IPS-NIHi11 (cell line): Measurements from ENCODE around the gene RANBP1.
A peak's percentile ranks its signal among the peaks of the same experiment; 100 is the strongest.

Experiments
- DNase-seq: peaks from one replicate; pipeline ENCODE4 v3.0.0; 2012; ENCODE audit warnings: mixed read lengths, low spot score

The RANBP1 gene

DNA sequence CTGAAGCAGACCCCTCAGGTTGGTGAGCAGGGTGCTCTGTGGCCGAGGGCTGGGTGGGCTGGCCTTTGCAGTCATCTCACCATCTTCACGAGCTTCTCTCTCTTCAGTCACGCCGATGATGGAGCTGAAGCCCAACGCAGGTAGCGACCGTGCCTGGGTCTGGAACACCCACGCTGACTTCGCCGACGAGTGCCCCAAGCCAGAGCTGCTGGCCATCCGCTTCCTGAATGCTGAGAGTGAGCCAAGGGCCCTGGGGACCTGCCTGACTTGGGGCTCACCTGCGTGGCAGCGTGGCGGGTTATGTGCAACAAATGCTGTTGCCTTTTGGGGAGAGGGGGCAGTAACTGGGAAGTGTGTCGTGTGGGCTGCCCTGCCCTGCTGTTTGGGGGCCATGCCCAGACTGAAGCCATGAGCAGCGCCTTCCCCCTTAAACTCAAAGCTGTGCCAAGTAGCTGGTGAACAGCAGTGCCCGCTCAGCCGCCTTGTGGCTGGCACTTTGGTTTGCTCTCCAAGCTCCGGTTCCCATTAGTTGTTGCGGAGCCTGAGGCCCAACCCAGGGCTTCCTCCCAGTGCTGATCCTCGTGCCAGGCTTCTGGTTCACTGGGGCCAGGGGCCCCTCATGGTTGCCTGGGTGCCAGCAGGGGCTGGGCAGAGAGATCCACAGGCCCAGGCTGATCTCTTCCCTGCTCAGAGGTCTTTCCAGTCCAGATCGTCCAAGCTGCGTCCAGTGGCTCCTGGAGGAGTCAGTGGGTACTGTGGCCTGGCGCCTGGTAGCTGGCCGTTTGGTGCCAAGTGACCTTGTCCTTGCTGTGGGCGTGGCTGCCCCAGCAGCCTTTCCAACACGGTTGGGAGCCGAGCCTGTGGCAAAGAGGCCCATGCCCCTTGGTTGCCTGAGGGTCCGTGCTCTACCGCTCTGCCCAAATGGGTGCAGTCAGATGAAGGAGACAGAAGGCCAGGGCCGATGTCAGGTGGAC, 9.6 kb downstream of the RANBP1 start:
- no peak for DNase-seq

DNA sequence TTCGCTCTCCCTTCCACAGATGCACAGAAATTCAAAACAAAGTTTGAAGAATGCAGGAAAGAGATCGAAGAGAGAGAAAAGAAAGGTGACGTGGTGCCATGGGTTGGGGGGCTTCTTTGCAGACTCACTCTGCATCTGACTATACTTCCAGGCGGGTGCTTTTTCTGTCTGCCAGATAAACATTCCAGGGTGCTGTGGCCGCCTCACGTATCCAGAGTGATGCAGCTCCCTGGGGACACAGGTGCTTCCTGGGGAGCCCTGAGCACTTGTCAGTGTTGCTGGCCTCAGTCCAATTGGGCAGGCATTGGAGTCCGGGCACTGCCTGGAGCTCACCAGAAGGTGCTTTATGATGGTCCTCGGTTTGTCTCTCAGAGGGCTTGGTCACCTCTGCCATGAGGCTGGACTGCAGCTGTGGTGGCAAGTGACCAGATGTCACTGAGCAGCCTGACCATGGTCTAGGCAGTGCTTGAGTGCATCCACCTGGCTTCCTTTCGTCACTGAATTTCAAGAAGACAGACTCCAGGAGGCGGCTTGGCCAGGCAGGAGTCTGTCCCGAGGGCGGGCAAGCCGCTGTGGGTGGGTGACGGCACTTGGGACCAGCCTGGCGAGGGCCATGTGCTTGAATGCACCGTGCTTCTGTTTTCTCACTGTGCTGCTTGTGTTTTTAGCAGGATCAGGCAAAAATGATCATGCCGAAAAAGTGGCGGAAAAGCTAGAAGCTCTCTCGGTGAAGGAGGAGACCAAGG, 10.6 kb downstream of the RANBP1 start:
- no peak for DNase-seq

DNA sequence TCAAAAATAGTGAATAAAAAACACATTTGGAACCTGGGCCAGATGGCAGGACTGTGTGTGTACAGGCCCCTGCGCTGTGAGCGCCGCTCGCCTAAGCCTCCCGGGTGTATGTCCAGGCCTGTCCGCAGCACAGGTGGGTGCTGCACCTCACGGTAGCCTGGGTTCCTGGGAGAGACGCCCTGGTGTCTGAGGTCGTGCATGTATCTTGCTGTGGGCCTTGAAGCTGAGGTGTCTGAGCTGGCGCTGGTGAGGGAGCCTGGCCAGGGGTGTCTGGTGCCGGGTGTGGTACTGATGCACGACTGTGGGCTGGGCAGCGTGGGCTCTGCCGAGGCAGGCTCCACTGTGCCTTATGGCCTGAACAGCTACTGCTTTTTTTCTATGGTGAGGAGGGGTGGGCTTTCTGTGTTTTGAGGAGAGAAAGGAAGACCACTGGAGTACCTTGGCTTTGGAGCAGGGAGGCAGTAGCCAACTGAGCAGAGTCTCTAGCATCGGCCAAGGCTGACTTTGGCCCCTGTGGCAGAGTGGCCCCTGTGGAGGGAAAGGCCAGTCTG, 11.5 kb downstream of the RANBP1 start:
- DNase-seq, result no peak

DNA sequence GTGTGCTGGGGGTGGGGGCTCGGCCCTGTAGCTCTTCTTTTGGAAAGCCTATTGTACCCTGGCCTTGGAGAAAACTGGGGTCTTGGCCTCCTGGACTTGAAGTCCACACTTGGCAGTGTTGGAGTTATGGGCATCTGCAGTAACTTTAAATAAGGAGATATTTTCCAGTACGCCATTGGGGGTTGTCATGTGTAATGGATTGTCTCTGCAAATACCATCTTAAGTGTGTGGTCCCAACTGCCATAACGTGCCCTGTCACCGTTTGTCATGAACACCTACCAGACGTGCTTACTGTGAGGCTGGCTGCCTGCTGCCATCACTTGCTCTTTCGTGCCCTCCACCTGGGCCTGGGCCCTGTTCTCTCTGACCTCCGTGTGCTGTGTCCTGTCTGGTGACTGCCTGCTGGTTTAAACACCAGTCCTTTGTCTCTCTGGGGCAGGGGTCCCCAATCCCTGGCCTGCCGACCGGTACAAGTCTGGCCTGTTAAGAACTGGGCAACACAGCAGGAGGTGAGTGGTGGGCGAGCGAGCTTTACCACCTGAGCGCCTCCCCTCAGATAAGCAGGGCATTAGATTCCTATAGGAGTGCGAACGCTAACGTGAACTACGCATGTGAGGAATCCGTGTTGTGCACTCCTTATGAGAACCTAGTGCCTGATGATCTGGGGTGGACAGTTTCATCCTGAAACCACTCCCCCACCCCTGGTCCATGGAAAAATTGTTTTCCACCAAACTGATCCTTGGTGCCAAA, 12.1 kb downstream of the RANBP1 start:
- no peak for DNase-seq

DNA sequence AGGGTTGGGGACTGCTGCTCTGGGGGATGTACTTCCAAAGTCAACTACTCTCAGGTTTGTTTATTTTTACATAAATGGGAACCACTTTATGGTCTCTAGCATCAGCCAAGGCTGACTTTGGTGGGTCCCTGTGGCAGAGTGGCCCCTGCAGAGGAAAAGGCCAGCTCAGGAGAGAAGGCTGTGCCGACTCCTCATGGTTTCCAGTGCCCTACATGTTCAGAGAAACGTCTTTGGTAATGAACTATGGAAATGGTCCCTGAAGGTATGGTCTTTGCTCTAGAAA, 12.7 kb downstream of the RANBP1 start:
- DNase-seq, result no peak

DNA sequence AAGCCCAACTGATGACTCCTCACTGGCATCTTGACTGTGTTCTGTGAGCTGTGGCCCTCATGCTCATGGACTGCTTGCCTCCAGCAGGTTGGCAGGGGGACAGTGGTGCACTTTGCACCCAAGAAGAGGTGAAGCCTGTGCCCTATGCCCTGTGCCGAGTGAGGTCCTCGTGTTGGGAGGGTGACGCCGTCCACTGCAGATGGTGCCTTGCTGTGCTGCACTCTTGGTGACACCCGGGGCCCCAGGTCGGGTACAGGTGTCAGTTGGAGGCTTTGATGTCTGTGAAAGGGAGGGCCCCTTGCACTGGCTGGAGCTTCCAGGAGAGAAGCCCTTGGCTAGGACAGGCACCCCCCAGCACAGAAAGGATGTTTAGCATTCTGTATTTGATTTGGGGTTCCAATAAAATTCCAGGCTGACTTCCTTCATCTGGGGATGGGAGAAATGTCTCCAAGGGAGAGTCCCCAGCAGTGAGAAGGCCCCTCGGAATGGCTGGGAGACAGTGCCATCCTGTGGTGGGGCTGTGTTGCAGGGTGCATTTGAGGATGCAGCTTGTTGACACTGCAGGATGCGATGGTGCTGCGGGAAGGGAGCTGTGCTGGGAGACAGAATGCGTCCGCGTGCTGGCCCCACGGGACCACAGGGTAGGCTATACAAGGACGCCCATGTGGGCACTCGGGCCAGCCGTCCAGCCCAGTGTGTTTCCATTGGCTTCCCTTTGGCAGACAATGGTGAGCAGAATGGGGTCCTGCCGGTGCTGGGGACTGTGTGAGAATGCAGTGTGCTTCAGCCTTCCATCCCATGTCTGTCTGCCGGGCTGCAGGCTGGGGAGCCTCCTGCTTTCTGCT, 13.2 kb downstream of the RANBP1 start:
- peak; percentile 61 for DNase-seq

DNA sequence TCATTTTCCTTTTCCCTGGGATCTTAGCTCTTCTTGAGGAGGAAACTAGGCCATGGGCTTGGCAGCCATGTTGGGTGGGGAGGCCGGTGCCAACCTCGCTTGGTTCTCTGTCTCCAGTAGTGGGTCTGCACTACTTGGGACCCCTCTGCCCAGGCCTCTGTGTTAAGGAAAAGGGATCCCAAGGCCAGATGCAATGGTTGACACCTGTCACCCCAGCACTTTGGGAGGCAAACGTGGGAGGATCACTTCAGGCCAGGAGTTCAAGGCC, 13.8 kb downstream of the RANBP1 start:
- DNase-seq, result no peak

DNA sequence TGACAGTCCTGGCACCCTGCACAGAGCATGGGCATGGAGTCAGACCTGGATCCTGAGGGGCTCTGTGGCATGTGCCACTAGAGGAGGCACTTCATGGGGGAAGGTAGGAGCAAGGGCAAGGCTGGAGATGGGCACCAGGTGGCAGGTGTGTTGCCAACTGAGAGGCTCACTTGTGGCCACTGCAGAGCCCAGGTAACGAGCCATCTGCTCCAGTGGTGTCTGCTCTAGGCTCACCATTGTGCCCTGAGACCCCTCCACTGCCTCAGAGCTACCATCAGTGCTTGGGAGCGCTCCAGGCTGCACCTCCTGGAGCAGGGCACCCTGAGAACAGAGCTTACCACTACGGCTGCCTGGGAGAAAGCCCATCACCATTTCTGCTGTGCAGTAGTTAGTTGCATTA, 14.4 kb downstream of the RANBP1 start:
- DNase-seq, result no peak

DNA sequence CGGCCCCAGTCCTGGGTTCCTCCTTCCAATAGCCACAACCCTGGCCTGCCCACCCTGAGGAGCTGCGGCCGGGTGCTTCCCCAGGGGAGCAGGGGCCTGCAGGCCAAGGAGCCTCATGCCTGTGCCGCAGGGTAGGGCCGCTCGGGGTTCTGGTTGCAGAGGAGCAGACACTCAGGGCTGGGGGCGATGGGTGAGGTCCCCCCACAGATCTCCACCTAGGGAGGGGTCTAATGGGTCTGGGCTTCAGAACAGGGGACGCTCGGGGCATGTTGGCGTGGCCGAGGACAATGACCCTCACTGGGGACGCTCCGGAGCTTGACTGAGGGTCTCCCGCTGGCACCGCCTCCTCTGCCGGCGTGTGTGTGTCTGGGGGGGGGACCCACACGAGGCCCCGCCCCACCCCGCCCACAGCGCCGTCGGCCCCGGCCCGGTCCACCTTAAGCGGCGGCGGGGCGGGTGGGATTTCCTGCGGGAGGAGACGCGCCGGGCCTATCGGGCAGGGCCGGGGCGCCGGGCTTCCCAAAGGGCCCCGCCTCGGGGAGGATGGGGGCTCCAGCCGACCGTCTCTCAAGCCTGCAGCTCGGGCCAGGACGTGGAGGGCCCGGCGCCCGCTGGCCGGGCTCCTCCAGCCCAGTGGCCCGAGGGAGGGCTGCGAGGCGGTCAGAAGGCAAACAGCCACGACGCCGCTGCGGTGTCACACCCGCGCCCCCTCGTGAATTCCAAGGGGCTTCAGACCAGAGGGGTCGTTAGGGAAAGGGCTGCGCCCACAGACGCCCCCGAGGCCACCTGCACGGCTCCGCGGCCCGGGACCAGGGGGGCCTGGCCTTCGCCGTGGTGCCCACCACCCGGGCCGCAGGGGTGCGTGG, 15.1 kb downstream of the RANBP1 start:
- DNase-seq, result peak; percentile 89

DNA sequence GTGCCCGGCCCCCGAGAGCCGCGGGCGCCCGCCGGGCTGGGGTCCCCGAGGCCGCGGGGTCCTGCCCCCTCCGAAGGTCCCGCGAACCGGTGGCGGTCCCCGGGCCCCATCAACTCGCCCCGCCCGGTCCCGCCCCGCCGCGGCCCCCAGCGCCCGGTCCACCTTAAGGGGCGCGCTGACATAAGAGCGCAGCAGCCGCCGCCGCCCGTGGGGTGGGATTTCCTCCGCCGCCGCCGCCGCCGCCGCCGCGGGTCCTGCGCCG, 15.6 kb downstream of the RANBP1 start, which contains the start of gene ZDHHC8:
TSS of gene ZDHHC8 (plus strand) at position 208 of the 262 bp plus-strand sequence. CDS start 144 bp downstream, outside the sequence.
- DNase-seq, result no peak

DNA sequence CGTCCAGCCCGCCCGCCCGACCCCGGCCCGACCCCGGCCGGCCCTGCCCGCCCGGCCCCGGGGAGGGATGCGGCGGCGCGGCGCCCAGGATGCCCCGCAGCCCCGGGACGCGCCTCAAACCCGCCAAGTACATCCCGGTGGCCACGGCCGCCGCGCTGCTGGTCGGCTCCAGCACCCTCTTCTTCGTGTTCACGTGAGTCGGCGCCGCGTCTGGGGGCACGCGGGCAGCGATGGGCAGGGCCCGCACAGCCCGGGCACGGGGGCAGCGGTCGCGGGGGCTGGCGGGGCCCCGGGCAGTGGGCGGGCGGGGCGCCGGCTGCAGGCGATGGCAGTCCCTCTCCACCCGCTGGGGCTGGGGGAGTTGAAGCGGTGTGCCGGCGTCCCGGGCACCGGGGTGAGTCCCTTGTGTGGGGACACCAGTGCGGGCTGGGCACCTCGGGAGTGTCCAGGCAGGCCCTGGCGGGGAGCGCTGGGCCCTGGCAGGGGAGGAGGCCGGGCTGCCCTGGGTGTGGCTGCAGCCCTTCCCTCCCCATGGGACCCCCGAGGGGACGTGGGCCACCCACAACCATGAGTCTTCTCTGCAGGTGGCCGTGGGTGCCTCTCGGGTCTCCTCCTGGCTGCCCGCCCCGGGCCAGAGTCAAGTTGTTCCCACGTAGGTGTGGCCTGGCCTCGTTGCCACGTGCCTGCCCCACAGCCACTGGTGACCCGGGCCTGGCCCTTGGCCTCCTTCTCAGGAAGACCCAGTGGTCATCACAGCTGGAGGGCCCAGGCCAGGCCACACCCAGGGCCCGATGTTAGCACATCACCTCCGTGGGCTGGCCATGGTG, 16.2 kb downstream of the RANBP1 start:
- peak; percentile 65 for DNase-seq

DNA sequence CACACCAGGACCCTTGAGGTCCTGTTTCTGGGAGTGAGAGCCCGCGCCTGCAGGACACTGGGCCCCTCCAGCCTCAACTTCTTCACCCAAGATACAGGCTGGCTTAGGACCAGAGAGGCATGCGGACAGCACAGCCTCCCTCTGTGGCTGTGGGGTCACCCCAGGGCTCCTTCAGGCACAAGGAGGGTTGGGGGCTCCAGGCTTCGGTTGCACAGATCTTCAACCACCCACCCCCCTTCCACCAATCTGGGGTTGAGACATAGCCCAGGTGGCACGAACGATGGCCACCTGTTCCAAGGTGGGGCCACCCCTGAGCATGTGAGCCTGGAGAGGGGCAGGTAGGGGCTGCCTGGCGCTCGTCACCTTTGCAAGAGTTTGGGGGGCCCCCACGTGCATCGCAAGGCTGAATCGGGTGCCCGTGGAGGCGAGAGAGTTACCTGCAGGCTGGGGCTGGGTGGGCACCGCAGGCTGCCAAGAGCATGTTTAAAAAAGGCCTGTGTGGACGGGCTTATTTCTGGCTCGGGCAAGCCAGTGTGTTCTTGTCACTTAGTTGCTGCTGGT, 16.9 kb downstream of the RANBP1 start:
- no peak for DNase-seq

DNA sequence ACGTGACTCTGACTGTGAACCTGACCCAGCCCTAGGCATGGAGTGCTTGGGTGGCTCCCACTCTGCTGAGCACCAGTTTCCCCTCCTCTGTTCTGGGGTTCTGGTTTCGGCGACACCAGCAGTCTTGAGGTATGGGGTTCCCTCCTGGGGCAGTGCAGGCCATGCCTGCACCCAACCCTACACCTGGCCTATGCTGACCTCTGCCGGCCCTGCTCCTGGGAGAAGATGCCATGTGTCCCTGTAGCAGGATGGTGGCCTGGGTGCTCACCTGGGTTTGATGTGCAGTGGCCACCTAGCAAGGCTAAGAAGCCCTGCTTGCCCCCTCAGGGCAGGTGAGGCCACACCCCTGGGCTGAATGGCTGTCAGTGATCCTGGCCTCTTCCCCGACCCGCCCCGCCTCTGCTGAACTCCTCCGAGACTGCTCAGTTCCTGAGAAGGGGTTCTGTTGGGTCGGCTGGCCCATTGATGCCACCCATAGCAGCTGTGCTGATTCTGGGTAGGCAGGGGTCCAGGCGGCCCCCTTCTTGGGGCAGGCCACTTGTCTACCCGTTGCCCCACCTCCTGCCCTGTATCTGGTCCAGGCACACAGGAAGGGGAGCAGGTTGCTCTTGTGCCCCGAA, 18.1 kb downstream of the RANBP1 start:
- no peak for DNase-seq

DNA sequence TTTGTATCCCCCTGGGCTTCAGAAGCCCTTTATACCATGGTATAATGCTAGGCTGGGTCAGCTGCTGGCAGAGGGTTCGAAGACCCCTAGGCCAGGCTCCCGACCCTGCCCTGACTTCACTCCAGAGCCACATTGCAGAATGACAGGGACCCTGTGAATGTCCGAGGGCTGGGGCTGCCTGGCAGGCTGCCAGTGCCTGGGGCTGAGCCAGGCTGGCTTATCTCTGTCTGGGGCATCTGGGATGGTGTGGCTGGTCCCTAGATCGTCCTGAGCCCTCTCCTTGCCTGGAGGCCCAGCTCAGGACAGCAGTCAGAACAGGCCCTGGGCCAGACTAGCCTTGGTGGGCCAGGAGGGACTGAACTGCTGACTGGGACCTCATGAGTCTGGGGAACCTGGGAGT, 19.4 kb downstream of the RANBP1 start:
- DNase-seq, result no peak

DNA sequence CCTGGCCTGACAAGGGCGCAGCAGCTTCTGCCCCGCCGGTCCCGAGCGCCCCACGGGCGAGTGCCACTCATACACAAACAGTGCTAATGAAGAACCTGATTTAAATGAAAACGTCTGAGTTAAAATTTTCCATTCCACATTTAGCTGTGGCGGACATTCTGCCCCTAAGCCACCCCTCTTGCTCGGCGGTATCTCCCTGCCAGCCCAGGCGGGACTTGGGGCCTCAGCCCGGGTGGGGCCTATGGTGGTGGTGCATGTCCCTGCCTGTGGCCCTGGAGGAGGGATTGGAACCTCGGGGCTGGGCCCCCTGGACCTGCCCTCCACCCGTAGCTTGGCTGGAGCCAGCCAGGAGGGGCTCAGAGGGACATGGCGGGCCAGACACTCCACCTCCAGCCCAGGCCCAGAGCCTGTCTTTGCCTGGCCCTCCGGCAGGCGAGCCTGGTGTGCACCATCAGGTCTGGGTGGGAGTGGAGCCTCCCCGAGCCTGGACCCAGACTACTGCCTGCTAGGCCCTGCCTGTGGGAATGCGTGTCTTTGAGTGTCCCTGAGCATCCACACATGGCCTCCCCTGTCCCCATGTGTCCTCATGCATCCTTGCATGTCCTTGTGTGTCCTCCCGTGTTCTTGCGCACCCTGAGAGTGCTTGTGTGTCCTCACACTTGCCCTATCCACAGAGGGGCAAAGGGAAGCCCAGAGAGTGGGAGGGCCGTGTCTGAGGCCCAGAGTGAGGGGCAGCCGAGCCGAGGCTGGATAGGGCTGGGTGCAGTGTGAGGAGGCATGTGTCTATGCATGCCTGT, 20.1 kb downstream of the RANBP1 start:
- DNase-seq, result no peak

DNA sequence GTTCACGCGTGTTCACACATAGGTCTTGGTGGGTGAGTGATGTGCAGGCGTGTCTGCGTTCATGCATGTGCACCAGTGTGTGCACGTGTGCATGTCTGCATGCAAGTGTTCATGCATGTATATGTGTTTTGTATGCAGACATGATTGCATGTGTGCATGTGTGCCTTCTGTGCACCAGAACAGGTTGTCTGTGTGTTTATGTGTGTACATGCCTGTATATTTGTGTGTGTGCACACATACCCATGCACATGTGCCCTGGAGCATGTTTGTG, 20.6 kb downstream of the RANBP1 start:
- no peak for DNase-seq

DNA sequence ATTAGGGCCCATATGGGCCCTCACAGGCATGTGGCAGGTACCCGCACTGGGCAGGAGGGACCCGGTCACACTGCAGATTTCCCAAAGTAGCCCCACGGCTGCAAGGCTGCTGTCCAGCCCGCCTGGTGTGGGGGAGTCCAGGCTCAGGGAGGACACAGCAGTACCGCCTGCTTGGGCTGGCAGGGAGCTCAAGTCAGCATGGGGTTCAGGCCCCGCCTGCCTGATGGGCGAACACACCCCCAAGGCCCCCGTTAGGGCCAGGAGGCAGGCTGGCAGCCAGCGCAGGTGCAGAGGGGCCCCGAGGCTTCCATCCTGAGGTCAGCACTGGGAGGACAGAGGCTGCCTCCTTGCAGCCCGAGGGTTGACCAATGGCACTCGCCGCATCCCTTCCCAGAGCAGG, 21.2 kb downstream of the RANBP1 start:
- DNase-seq, result no peak

DNA sequence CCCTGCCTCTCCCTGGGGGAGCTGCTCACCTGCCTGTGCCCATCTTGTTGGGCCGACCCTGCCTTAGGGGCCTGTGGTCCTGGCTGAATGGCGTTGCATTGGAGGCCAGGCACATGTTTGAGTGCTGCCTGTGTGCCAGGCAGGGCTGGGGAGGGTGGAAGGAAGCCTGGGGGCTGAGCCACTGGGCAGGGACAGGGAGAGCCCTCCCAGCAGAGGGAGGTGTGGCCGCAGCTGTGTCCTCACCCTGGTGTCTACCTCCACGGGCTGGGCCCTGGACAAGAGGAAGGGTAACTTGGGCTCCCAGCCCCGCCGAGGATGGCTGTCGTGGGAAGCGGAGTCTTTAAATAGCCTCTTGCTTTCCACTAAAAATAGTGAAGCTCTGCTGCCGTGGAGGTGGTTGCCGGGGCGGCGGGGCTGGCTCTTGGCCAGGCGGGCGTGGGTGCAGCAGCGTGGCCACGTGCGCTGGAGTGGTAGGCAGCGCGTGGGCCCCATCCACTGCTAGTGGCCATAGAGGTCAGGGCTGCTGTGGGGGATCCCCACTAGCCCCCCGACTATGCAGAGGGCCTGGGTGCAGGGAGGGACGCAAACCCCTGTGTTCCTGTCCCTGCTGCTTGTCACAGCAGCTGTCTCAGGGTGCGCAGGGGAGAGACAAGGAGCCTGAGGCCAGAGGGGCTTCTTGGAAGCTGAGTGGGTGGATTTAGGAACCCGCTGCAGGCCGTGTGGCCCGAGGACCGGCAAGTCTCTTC, 21.9 kb downstream of the RANBP1 start:
- no peak for DNase-seq
